ENCODE data around the gene CDKL1.

CDKL1 gene

DNA sequence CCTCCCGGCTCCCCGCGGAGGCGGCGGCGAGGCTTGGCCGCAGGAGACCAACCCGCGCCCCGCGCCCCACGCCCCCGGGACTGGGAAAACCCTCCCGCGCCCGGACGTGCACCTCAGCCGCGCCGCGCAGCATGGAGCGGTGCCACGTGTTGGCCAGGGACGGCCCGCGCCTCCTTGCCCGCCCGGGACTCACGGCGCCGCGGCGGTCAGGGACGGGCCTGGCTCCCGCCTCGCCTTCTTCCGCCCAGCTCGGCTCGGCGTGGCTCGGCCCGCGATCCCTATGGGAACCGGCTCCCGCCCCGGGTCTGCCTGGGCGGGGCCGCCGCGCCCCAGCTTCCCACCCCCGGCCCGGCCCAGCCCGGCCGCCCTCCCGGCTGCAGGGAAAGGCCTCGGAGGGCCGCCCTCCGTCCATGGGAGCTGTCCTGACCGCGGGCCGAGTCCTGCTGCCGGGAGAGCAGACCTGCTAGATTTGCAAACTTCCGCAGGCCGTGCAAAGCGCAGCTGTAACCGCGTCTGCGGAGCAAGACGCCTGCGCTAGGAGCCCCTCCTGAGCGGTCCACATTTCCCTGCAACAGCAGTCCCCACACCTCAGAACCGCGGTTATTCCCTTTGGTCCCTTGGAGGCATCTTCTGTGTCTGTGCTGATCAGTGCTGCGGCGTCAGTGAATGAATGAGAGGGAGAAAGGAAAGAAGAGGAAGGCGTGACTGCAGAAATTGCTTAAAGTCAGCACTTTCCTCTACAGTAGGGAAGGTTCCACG is at the start of gene CDKL1:
TSS of gene CDKL1 (minus strand) at position 251 of the 759 bp plus-strand sequence. CDS start 1,013 bp downstream, outside the sequence.
- DNase-seq (ENCODE audit: low read depth in 1 of 2, low spot score in 1 of 2), result peak; percentile 1 to 45

DNA sequence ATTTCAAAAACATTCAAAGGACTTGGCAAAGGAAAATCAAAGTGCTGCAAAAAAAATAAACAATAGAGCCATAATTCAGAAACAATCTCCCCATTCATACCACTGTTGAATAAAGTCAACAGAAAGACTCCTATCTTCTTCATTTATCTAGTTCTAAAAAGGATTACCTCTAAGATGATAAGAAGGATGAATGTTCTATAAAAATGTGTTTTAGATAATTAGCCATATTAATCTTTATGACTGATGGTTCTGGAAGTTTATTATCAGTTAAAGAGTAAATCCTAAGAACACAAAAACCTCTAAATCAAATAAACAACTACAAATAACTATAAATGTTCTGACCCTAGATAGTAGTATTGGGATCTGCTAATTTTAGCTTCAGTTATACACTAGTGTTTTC is 37.8 kb upstream of the CDKL1 start:
- no peak for DNase-seq (ENCODE audit: low read depth in 1 of 2, low spot score in 1 of 2)

DNA sequence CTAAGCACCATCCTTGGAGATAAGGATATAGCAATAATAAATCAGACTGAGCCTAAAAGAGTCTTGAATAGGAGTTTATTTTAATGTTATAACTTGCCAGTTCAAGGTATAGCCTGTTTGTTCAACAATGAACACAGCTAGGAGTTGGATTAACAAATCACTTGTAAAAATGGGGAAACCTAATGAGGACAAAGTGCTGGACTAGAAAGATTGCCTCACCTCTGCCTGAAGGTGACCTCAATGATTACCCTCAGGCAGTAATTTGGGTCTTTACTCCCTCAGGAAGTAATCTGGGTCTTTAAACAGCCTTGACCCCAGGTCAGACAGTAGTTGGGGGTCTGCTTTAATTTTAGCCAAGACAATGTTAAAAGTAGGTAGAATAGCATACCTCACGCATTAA is 35.5 kb upstream of the CDKL1 start:
- no peak for DNase-seq (ENCODE audit: low read depth in 1 of 2, low spot score in 1 of 2)

DNA sequence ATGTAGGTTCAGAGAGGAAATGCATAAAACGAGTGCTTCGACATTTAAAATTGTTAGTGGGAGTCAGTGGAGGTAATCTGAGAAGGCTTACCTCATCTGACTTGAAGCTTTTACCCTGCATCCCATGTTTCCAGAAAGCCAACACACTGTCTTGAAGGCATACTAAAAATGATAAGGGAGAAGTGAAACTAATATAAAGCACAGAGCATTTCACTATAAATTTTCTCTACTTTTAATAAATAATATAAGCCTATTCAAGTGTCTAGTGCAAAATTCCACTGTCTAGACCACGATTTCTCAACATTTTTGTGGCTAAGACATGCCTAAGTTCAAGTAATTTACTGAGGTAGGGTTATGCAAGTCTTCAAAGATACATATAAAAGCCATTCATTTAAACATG is 29.1 kb upstream of the CDKL1 start:
- no peak for DNase-seq (ENCODE audit: low read depth in 1 of 2, low spot score in 1 of 2)

DNA sequence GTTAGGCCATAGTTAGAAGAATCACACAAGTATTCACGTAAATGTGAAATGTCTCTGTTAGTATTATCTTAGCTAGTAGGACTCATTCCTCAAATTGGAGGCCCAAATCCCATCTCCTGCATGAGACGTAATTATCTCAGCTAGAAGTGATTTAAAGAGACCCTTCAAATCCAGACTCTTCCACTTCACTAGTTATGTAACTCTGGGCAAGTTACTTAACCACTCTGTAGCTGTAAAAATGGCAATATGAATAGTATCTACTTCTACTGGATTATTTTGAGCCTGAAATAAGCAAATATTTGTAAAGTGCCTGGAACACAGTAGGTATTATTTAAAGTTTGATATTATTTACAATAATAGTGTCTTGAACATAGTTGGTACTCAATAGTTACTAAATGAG is 28.4 kb upstream of the CDKL1 start:
- no peak for DNase-seq (ENCODE audit: low read depth in 1 of 2, low spot score in 1 of 2)

DNA sequence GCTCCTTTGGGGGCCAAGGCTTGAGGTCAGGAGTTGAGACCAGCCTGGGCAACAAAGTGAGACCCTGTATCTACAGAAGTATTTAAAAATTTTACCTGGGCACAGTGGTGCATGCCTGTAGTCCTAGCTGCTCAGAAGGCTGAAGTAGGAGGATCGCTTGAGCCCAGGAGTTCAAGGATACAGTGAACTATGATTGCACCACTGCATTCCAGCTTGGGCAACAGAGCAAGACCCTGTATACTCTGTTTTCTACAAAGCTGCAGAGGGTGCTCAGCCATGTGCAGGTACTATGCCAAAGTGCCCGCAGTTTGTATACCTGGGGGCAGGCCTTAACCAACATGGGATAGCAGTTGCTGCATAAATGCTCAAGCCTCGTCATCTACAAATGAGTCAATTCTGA is 26.8 kb upstream of the CDKL1 start:
- no peak for DNase-seq (ENCODE audit: low read depth in 1 of 2, low spot score in 1 of 2)

DNA sequence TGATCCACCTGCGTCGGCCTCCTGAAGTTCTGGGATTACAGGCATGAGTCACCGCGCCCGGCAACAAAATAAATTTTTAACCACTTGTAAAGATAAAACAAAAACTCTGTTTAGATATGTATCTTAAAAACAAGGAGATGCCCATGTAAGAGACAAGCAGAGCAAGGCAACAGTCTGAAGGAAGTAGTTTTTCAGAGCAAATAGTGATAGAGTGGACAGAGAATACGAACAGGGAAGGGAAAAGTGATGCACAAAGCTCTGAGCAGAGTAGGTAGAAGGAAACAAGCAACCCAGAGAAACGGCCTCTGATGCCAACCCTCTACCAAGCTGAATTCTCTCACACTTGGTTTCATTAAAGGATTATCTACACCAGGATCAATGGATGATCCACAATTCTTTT is 24.8 kb upstream of the CDKL1 start:
- no peak for DNase-seq (ENCODE audit: low read depth in 1 of 2, low spot score in 1 of 2)

DNA sequence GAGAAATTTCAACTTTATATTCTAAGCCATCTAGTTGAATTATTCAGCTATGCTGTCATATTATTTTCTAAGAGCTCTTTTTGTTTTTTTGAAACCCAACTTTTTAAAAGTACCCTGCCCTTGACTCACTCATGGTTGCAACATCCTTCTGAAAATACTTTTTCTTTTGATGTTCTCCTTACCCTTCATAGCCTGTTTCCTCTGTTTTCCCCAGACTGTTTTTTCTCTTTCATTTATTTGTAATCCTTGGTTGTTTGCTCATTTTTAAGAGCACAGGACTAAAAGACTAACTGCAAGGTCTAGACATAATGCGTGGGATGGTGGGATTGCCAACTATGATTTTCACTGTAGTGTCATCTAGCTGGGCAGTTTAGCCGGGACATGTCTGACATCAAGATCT is 21.2 kb upstream of the CDKL1 start:
- no peak for DNase-seq (ENCODE audit: low read depth in 1 of 2, low spot score in 1 of 2)

DNA sequence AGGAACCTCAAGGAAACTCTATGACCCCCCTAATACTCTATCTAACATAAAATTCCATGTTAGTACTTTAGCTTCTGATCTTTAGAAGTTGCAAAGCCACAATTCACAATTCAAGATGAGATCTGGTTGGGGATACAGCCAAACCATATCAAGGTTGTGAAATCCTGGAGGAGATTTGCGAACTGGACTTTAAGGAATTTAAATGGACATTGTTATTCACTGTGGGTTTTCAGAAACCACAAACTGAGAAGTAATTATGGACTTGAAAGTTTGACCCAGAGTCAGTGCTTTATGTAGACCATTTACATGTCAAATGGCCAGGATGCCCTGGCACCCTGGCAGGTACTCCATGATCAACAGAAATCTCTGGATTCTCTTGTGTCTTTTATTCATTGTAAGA is 14.2 kb upstream of the CDKL1 start:
- no peak for DNase-seq (ENCODE audit: low read depth in 1 of 2, low spot score in 1 of 2)

DNA sequence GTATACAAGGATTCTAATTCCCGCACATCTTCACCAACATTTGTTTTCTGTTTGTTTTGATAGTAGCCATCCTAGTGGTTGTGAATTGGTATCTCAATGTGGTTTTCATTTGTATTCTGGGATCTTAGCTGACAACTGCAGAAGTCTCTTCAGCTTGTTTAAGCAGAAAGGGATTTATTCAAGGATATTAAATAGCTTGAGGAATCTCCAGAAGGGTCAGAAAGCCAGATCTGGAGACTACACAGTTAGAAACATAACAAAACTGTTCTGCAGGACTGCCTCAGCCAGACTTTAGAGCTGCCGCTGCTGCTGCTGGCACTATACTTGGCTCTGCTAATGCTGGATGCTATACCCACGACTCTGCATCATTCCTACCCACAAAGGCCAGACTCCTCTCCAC is 13.4 kb upstream of the CDKL1 start:
- DNase-seq (ENCODE audit: low read depth in 1 of 2, low spot score in 1 of 2), result no peak

DNA sequence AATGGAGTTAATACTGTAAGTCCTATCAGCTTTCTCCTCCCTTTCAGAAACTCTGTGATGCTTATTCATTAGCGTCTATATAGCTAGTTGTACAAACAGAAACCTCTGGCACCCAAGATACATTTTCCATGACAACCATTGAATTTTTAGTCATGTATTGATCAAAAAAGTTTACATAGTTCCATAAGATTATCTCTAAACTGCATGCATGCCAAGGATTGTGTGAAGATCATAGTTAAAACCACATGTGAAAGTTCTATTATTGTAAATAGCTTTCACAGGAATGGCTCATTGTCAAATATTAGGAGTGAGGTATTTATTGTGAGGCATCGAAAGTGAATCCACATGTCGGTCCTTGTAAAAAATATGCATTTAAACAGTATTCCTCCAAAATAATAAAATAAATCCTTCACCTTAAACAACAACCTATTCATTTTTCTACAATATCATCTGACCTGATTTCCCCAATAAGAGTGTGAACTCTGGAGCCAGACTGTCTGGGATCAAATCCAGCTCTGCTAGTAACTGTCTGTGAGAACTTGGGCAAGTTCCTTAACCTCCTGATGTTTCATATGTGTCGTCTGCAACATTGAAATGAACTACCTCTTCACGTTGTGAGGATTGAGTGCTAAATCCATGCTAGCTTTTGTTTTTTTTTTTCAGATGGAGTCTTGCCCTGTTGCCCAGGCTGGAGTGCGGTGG is 10.6 kb upstream of the CDKL1 start:
- DNase-seq (ENCODE audit: low read depth in 1 of 2, low spot score in 1 of 2), result no peak

DNA sequence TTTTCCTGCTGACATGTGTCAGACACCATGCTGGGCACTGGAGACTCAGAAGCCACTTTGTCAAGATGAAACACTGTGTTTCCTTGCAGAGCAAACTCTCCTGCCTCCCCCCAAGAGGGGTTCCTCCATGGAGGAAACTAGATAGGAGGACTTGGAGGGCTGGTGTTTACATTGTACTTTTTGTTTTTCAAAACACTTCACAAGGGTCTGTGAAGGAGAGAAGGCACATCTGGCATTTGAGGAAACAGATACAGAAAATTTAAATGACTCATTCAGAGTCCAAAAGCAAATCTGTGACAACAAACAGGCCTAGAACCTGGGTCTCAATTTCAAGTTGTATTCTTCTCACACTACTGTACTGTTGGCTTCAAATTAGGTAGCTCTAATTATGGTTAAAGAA is 6.7 kb upstream of the CDKL1 start:
- no peak for DNase-seq (ENCODE audit: low read depth in 1 of 2, low spot score in 1 of 2)

DNA sequence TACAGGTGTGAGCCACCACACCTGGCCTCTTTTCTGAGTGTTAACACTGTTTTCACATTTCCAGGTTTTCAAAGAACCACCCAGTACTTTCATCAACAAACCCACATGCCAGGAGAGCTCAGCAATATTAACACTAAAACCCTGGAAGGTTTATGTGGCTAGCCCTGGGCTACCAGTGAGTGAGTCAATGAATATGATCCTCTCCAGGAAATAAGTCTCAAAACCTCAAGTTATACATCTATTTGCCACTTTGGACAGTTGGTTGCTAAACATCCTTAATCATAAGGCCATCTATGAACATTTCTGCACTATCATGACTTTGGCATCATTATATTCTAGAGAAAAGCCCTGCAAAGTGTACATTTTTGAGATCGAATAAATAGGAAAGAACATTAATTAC is 6.3 kb upstream of the CDKL1 start:
- no peak for DNase-seq (ENCODE audit: low read depth in 1 of 2, low spot score in 1 of 2)

DNA sequence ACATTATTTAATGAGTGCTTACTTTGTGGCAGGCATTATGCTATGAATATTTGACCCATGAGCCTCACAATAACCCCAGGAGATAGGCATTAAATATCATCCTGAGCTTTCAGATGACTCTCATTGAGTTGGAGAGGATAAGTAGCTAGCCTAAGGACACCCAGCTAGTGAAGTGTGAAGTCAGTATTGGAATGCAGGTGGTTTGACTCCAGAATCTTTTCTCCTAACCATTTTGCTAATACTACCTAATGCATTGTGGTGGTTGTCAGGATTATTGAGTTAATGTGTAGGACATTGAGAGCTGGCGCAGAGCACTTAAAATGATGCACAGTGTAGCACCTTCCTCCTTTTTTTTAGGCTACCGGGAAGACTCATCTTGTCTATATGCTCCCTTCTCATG is 3.8 kb upstream of the CDKL1 start:
- no peak for DNase-seq (ENCODE audit: low read depth in 1 of 2, low spot score in 1 of 2)

DNA sequence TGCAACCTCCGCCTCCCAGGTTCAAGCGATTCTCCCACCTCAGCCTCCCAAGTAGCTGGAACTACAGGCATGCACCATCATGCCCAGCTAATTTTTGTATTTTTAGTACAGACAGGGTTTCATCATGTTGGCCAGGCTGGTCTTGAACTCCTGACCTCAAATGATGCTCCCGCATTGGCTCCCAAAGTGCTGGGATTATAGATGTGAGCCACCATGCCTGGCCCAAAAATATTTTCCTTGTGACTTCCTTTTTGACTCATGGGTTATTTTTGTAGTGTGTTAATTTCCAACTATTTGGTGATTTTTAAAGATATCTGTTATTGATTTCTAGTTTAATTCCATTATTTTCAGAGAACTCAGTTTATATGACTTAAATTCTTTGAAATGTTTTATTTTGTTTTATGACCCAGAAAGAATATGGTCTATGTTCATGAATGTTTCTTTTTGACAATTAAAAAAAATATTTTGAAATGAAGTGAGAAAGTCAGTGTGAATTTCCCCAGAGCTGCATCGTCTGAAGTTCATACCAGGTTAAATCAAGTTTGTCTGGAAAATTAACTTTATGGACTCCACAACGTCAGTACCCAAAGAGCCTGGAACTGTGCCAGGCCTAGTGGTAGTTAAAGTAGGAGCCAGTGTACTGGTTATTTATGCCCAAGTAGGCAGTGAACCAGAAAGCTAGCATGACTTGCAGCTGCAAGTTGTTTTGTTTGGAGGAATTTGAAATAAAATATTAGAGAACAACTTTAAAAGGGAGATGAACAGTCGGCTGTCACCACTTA is 2.8 kb upstream of the CDKL1 start:
- DNase-seq (ENCODE audit: low read depth in 1 of 2, low spot score in 1 of 2), result no peak

DNA sequence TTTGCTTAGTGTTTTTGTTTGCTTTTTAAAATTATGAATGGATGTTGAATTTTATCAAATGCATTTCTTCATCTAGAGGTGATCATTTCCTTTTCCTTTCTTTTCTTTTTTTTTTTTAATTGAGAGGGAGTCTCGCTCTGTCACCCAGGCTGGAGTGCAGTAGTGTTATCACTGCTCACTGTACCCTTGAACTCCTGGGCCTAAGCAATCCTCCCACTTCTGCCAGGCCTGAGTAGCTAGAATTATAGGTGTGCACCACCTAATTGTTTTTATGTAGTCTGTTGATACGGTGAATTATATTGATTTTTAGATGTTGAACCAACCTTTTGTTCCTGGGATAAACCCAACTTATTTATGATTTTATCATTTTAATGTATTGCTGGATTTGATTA is 1.5 kb upstream of the CDKL1 start:
- DNase-seq (ENCODE audit: low read depth in 1 of 2, low spot score in 1 of 2), result no peak

DNA sequence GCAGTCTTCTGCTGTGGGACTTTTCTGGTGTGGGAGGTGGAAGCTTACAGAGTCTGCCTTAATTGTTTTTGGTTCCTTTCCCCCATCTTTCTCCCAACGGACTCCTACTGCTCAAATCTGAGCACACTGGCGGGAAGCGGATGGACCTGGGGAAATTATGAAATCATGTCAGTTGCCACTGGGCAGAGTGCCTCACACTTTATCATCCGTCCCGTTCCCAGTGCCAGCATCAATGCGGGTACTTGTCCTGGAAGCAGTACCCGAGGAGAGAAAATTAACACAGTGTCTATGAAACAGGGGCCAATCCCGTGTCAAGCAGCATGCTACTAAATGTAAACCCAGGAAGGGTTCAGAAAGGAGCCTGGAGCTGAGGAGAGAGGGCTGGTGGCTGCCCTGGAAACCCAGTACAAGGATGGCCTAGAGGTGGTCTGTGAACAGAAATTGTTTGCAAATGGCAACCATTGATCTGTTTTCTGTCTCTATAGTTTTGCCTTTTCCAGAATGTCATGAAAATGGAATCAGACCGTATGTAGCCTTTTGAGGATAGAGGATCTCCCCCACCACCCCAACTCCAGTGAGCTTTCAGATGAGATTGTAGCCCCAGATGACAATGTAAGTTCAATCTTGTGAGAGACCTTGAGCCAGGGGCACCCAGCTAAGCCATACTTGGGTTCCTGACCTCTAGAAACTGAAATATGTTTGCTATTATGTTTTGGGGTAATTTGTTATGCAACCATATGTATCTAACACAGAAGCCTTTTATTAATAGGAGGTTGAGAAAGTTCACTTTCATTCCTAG is 908 bp upstream of the CDKL1 start:
- DNase-seq (ENCODE audit: low read depth in 1 of 2, low spot score in 1 of 2), result no peak

DNA sequence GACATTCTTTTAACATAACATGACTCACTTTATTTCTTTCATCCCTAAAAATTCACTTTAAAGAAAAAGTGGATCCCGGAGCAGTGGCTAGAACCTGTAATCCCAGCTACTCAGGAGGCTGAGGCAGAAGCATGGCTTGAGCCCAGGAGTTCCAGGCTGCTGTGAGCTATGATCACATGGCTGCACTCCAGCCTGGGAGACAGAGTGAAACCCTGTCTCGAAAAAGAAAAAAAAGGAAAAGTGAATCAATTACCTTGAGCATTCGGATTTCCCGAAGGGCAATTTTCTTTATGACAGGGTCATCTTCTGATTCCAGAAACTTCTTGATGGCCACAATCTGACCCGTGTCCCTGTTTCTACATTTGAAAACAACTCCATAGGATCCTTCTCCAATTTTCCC is 1.2 kb downstream of the CDKL1 start:
- no peak for DNase-seq (ENCODE audit: low read depth in 1 of 2, low spot score in 1 of 2)

DNA sequence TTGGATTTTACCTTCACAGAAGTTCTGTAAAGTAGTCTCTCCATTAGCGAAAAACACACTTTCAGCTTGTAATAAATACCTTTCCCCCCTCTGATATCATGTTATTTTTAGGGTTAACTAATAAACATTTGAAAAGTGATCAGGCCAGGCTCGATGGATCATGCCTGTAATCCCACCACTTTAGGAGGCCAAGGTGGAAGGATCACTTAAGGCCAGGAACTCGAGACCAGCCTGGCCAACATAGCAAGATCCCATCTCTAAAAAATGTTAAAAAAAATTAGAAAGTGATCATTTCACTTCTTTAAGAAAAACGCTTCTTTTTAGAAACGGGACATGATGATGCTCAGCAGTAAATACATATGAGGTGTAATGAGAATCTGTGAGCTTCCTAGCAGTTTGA is 2.0 kb downstream of the CDKL1 start:
- no peak for DNase-seq (ENCODE audit: low read depth in 1 of 2, low spot score in 1 of 2)

DNA sequence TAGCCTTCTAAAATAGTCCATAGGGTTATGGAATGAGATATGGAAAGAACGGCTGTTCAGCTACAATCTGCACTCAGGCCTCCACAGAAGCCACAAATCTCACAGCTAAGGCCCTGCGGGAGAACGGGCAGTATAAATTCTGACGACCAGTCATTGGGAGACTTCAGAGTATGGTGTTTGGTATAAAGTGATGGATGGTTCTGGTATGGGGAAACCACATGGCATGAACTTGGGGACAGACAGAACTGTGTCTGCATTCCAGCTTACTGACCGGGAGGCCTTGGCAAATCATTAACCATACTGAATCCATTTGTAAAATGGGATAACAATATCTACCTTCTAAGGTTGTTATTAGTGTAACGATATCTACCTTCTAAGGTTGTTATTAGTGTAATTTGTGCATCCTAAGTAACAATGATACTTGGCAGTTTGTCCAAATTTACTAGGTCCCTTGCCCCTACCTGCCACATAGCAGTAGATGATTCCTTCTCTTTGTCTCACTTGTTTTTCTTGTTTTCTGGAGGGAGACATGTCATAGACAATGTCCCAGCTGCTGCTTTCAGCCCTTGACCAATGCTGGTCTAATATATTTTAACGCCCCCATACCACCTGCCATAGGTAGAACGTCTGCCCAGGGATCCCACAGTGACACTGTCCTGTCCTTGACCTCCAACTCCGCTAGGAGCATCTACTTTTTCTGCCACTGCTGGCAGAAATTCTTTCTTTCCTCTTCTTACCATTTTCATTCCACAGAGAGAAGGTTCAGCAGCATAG is 6.8 kb downstream of the CDKL1 start:
- DNase-seq (ENCODE audit: low read depth in 1 of 2, low spot score in 1 of 2), result no peak
